Measurements from ENCODE around the gene NLRC5.

Gene NLRC5

GRCh38 chr16:56997264-56997663 is 7.9 kb downstream of the NLRC5 start:
- H3K4me3 ChIP-seq (ENCODE audit: low read depth, low read length), result no peak overlapping the region
- no peak for DNase-seq (ENCODE audit: low read depth)
- no peak for TF ChIP-seq CTCF (IDR thresholded peaks at IDR 0.05; ENCODE audit: insufficient read depth, low read depth, low read length, missing control alignments)

- DNase-seq (ENCODE audit: low read depth), result no peak
- no peak for TF ChIP-seq CTCF (IDR thresholded peaks at IDR 0.05; ENCODE audit: insufficient read depth, low read depth, low read length, missing control alignments)
These were observed 8.6 kb downstream of the NLRC5 start for GRCh38 chr16:56997931-56998330.

GRCh38 chr16:56998352-56998751 is 9.0 kb downstream of the NLRC5 start:
- H3K4me3 ChIP-seq (ENCODE audit: low read depth, low read length), result no peak overlapping the region
- no peak for TF ChIP-seq CTCF (IDR thresholded peaks at IDR 0.05; ENCODE audit: insufficient read depth, low read depth, low read length, missing control alignments)
- DNase-seq (ENCODE audit: low read depth), result no peak

More at GRCh38 chr16:56997931-56998330, 8.6 kb downstream of the NLRC5 start:
- no peak overlapping the region for H3K4me3 ChIP-seq (ENCODE audit: low read depth, low read length)

GRCh38 chr16:56998861-56999260 is 9.5 kb downstream of the NLRC5 start:
- DNase-seq (ENCODE audit: low read depth), result no peak
- no peak for TF ChIP-seq CTCF (IDR thresholded peaks at IDR 0.05; ENCODE audit: insufficient read depth, low read depth, low read length, missing control alignments)
- H3K4me3 ChIP-seq (ENCODE audit: low read depth, low read length), result no peak overlapping the region

GRCh38 chr16:56999409-57000270 is 10.3 kb downstream of the NLRC5 start:
- TF ChIP-seq CTCF (IDR thresholded peaks at IDR 0.05; ENCODE audit: insufficient read depth, low read depth, low read length, missing control alignments), result no peak

GRCh38 chr16:57000271-57001025 is 11.1 kb downstream of the NLRC5 start:
- DNase-seq (ENCODE audit: low read depth), result peak; percentile 89
- TF ChIP-seq CTCF (IDR thresholded peaks at IDR 0.05; ENCODE audit: insufficient read depth, low read depth, low read length, missing control alignments), result no peak
- peak overlapping the region; percentile 36 for H3K4me3 ChIP-seq (ENCODE audit: low read depth, low read length)

More at GRCh38 chr16:56999409-57000270, 10.3 kb downstream of the NLRC5 start:
- H3K4me3 ChIP-seq (ENCODE audit: low read depth, low read length), result peak overlapping the region; percentile 36
- DNase-seq (ENCODE audit: low read depth), result peak; percentile 55
